GM23338 (cell line): ENCODE data around the gene SLX9. TPM values are rescaled to one million over a fixed set of nuclear protein-coding genes. Genes with fewer than 3 reads are reported as not detected.

Source experiments
- ATAC-seq: fragments of 200-7000 bp; cut with Tn5 transposase; 3 replicates; pipeline ENCODE4 v1.9.1; 2020
- DNase-seq: peaks from one replicate; pipeline ENCODE4 v3.0.0-alpha.2; 2015; ENCODE audit warnings: low spot score
- H2AFZ ChIP-seq: fragments of 200-600 bp; sonication (generic); 2 replicates; pipeline ENCODE4 v1.8.0; 2016; ENCODE audit warnings: antibody characterized with exemption, mild to moderate bottlenecking, moderate library complexity
- H3F3A ChIP-seq: fragments of 200-600 bp; sonication (generic); replicated peaks from 2 replicates; pipeline ENCODE4 v1.8.0; 2017; ENCODE audit warnings: antibody characterized with exemption, mixed run types, low read depth
- H3K27ac ChIP-seq: fragments of 200-600 bp; sonication (generic); 2 replicates; pipeline ENCODE4 v1.6.1; 2016; ENCODE audit warnings: low read depth
- H3K27me3 ChIP-seq: fragments of 200-600 bp; sonication (generic); 2 replicates; pipeline ENCODE4 v1.8.0; 2016; ENCODE audit warnings: mild to moderate bottlenecking, mixed run types, moderate library complexity; ENCODE audit not compliant: insufficient read depth
- H3K36me3 ChIP-seq: fragments of 200-600 bp; sonication (generic); 2 replicates; pipeline ENCODE4 v1.8.0; 2016; ENCODE audit warnings: mild to moderate bottlenecking; ENCODE audit not compliant: insufficient read depth
- H3K4me1 ChIP-seq: fragments of 200-600 bp; sonication (generic); 2 replicates; pipeline ENCODE4 v1.8.0; 2016; ENCODE audit warnings: mild to moderate bottlenecking, moderate library complexity; ENCODE audit not compliant: insufficient read depth
- H3K4me2 ChIP-seq: fragments of 200-600 bp; sonication (generic); 2 replicates; pipeline ENCODE4 v1.7.1; 2017; ENCODE audit warnings: mixed run types
- H3K4me3 ChIP-seq: fragments of 200-600 bp; sonication (generic); 2 replicates; pipeline ENCODE4 v1.6.1; 2016; ENCODE audit warnings: mixed run types
- H3K79me2 ChIP-seq: fragments of 200-600 bp; sonication (generic); replicated peaks from 2 replicates; pipeline ENCODE4 v1.8.0; 2017; ENCODE audit warnings: mild to moderate bottlenecking; ENCODE audit not compliant: insufficient read depth
- H3K9me2 ChIP-seq: fragments of 200-600 bp; sonication (generic); 2 replicates; pipeline ENCODE4 v1.8.0; 2017; ENCODE audit not compliant: insufficient read depth
- H4K20me1 ChIP-seq: fragments of 200-600 bp; sonication (generic); replicated peaks from 2 replicates; pipeline ENCODE4 v1.8.0; 2017; ENCODE audit warnings: mild to moderate bottlenecking; ENCODE audit not compliant: insufficient read depth
- H3K27ac Mint-ChIP-seq: 2 replicates; pipeline ENCODE4 v1.8.0; 2020; ENCODE audit warnings: inconsistent platforms, mild to moderate bottlenecking, moderate library complexity, mixed read lengths
- H3K27me3 Mint-ChIP-seq: 3 replicates; pipeline ENCODE4 v1.8.0; 2022; ENCODE audit warnings: low read depth, mild to moderate bottlenecking, moderate library complexity, mixed read lengths, inconsistent platforms; ENCODE audit not compliant: insufficient read depth, poor library complexity
- H3K36me3 Mint-ChIP-seq: 3 replicates; pipeline ENCODE4 v1.8.0; 2021; ENCODE audit warnings: low read depth, mild to moderate bottlenecking, inconsistent platforms, moderate library complexity, mixed read lengths
- H3K4me1 Mint-ChIP-seq: 3 replicates; pipeline ENCODE4 v1.8.0; 2020; ENCODE audit warnings: mild to moderate bottlenecking, inconsistent platforms, mixed read lengths
- H3K4me3 Mint-ChIP-seq: 3 replicates; pipeline ENCODE4 v1.8.0; 2021; ENCODE audit warnings: moderate library complexity, mild to moderate bottlenecking, inconsistent platforms, mixed read lengths
- H3K9me3 Mint-ChIP-seq: 3 replicates; pipeline ENCODE4 v1.8.0; 2020; ENCODE audit warnings: moderate library complexity, mild to moderate bottlenecking, inconsistent platforms, mixed read lengths
- CREB1 ChIP-seq: fragments of 250-450 bp; sonication (Bioruptor Pico); IDR thresholded peaks from 2 replicates; pipeline ENCODE4 v1.5.0; 2020; ENCODE audit warnings: low read depth, mild to moderate bottlenecking, moderate library complexity
- CTCF ChIP-seq, 2 experiments: fragments of 200-600 bp in 1 of 2; sonication (generic) in 1 of 2; conservative IDR thresholded peaks; 2 replicates each; pipeline versions ENCODE4 v1.5.1 to v1.6.1; 2016 to 2017; ENCODE audit warnings: antibody characterized with exemption in 2 of 2, low read depth in 2 of 2, mild to moderate bottlenecking in 2 of 2, moderate library complexity in 1 of 2
- ETS1 ChIP-seq: IDR thresholded peaks from 2 replicates; pipeline ENCODE4 v1.6.1; 2016; ENCODE audit warnings: antibody characterized with exemption
- EZH2 ChIP-seq: fragments of 200-600 bp; sonication (generic); IDR thresholded peaks from one replicate; pipeline ENCODE4 v1.8.0; 2017; ENCODE audit warnings: antibody characterized with exemption, mild to moderate bottlenecking, low read depth; ENCODE audit not compliant: unreplicated experiment
- EZH2phosphoT487 ChIP-seq: fragments of 200-600 bp; sonication (generic); IDR thresholded peaks from one replicate; pipeline ENCODE4 v1.8.1; 2018; ENCODE audit warnings: antibody characterized with exemption; ENCODE audit not compliant: unreplicated experiment
- JUNB ChIP-seq: IDR thresholded peaks from one replicate; pipeline ENCODE4 v1.6.1; 2016; ENCODE audit warnings: antibody characterized with exemption; ENCODE audit not compliant: unreplicated experiment
- NANOG ChIP-seq: IDR thresholded peaks from 2 replicates; pipeline ENCODE4 v1.6.1; 2016; ENCODE audit warnings: antibody characterized with exemption, borderline replicate concordance
- POLR2AphosphoS5 ChIP-seq: IDR thresholded peaks from 2 replicates; pipeline ENCODE4 v1.6.1; 2016; ENCODE audit warnings: antibody characterized with exemption, low read depth
- REST ChIP-seq: IDR thresholded peaks from one replicate; pipeline ENCODE4 v1.6.1; 2018; ENCODE audit warnings: antibody characterized with exemption; ENCODE audit not compliant: unreplicated experiment
- STAT1 ChIP-seq: IDR thresholded peaks from one replicate; pipeline ENCODE4 v1.6.1; 2016; ENCODE audit warnings: antibody characterized with exemption; ENCODE audit not compliant: unreplicated experiment
- ZNF114 ChIP-seq: fragments of 250-450 bp; sonication (Bioruptor Pico); IDR thresholded peaks from 2 replicates; pipeline ENCODE4 v1.5.0; 2020; ENCODE audit warnings: mild to moderate bottlenecking, moderate library complexity
- ZNF331 ChIP-seq: fragments of 250-450 bp; sonication (Bioruptor Pico); IDR thresholded peaks from 2 replicates; pipeline ENCODE4 v1.5.0; 2020; ENCODE audit warnings: low read depth, mild to moderate bottlenecking, moderate library complexity
- ZNF462 ChIP-seq: fragments of 250-450 bp; sonication (Bioruptor Pico); IDR thresholded peaks from 2 replicates; pipeline ENCODE4 v1.5.0; 2020; ENCODE audit warnings: mild to moderate bottlenecking, moderate library complexity
- polyA plus RNA-seq: library from polyadenylated mRNA; unstranded; fragments of >200 nt; fragmentation: Nextera tagmentation; extraction: Ambion mirVana; gene quantifications from 2 replicates; pipeline ENCODE4 v1.2.1, GENCODE V29; 2016
- total RNA-seq: library from RNA; depleted of rRNA; stranded (reverse); fragments of >200 nt; shearing (Covaris generic); gene quantifications from 2 replicates; pipeline ENCODE4 v1.2.3, GENCODE V29; 2014

The SLX9 gene
- total and polyA plus RNA-seq, 2 experiments from 2014 or later = 41.5 to 46.9 TPM

- no peaks in the 10 kb centered on the region for H3K4me1 Mint-ChIP-seq
- Histone ChIP-seq H3K9me2 (no peaks in the 10 kb centered on the region), H3K4me3 (no peak overlapping the region), H3K4me2 (no peak overlapping the region), H3F3A (no peaks in the 10 kb centered on the region), H4K20me1 (no peaks in the 10 kb centered on the region), H3K27ac (no peak overlapping the region), H3K4me1 (no peaks in the 10 kb centered on the region), H3K36me3 (no peaks in the 10 kb centered on the region), H3K79me2 (no peaks in the 10 kb centered on the region), H3K27me3 (no peaks in the 10 kb centered on the region), H2AFZ (no peak overlapping the region)
- H3K36me3 Mint-ChIP-seq = no peaks in the 10 kb centered on the region
- H3K9me3 Mint-ChIP-seq = no peaks in the 10 kb centered on the region
- DNase-seq = no peak
- no peak overlapping the region; the same call in 2 of the 3 replicates for H3K4me3 Mint-ChIP-seq
- H3K27me3 Mint-ChIP-seq = peaks cover 6% of the 10 kb centered on the region
- H3K27ac Mint-ChIP-seq = no peak overlapping the region
- TF ChIP-seq ETS1 = no peak
- no peak for TF ChIP-seq STAT1
- TF ChIP-seq EZH2 = no peak
- no peak for TF ChIP-seq JUNB
- no peak for TF ChIP-seq POLR2AphosphoS5
- no peak for TF ChIP-seq CREB1 (CRISPR knock-in tag)
- TF ChIP-seq REST = no peak
- TF ChIP-seq ZNF462 (CRISPR knock-in tag) = no peak
- TF ChIP-seq NANOG = no peak
- TF ChIP-seq ZNF331 = no peak
- TF ChIP-seq CTCF (conservative IDR thresholded peaks at IDR 0.05; ENCODE audit: low read depth in 2 of 2) = no peak
- no peak for TF ChIP-seq EZH2phosphoT487
- TF ChIP-seq ZNF114 = no peak
- no peak for ATAC-seq
These were observed 50.3 kb downstream of the SLX9 start for GRCh38 chr21:44989943-44990780.
